ENCODE measurements around the gene TRAPPC2B. TPM values are rescaled to one million over a fixed set of nuclear protein-coding genes. Genes with fewer than 3 reads are reported as not detected.

Gene TRAPPC2B
- total RNA-seq, 1 experiment from 2014 or later: 11.7 TPM

- no TSS peak for BruUV-seq (replicated peaks)
- Mint-ChIP-seq H3K4me3 (ENCODE audit: low read depth, unreplicated experiment) (no peak overlapping the region), H3K36me3 (ENCODE audit: insufficient read depth, unreplicated experiment) (peaks cover 12% of the 10 kb centered on the region), H3K27me3 (ENCODE audit: unreplicated experiment) (no peaks in the 10 kb centered on the region), H3K9me3 (ENCODE audit: low read depth, unreplicated experiment) (peaks cover 15% of the 10 kb centered on the region), H3K4me1 (ENCODE audit: low read depth, unreplicated experiment) (peaks cover 13% of the 10 kb centered on the region), H3K27ac (ENCODE audit: unreplicated experiment) (no peak overlapping the region)
- intact Hi-C loops (cut with micrococcal nuclease; ENCODE audit: unreplicated experiment): no loop called here
- TF ChIP-seq, protein P1, sequence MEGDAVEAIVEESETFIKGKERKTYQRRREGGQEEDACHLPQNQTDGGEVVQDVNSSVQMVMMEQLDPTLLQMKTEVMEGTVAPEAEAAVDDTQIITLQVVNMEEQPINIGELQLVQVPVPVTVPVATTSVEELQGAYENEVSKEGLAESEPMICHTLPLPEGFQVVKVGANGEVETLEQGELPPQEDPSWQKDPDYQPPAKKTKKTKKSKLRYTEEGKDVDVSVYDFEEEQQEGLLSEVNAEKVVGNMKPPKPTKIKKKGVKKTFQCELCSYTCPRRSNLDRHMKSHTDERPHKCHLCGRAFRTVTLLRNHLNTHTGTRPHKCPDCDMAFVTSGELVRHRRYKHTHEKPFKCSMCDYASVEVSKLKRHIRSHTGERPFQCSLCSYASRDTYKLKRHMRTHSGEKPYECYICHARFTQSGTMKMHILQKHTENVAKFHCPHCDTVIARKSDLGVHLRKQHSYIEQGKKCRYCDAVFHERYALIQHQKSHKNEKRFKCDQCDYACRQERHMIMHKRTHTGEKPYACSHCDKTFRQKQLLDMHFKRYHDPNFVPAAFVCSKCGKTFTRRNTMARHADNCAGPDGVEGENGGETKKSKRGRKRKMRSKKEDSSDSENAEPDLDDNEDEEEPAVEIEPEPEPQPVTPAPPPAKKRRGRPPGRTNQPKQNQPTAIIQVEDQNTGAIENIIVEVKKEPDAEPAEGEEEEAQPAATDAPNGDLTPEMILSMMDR (IDR thresholded peaks at IDR 0.05; ENCODE audit: unreplicated experiment): no peak
- CTCF ChIA-PET: interaction anchor here (0.7 kb wide), 1 partner anchor 72 kb away, joined by 12 read pairs; no protein-coding TSS in a partner anchor
- no peak for DNase-seq
Measured at GRCh38 chr19:57348136-57348535, 15.2 kb upstream of the TRAPPC2B start.

GRCh38 chr19:57350877-57351805, 12.2 kb upstream of the TRAPPC2B start, which contains the start of gene ZNF304:
TSS of gene ZNF304 (plus strand) at chr19:57351271. CDS start at chr19:57351665, 394 bp downstream.
- intact Hi-C loops (cut with micrococcal nuclease; ENCODE audit: unreplicated experiment): no loop called here
- Mint-ChIP-seq H3K27ac (ENCODE audit: unreplicated experiment) (peak within 1 kb of the TSS; percentile 83), H3K27me3 (ENCODE audit: unreplicated experiment) (no peaks in the 10 kb centered on the region)

DNA sequence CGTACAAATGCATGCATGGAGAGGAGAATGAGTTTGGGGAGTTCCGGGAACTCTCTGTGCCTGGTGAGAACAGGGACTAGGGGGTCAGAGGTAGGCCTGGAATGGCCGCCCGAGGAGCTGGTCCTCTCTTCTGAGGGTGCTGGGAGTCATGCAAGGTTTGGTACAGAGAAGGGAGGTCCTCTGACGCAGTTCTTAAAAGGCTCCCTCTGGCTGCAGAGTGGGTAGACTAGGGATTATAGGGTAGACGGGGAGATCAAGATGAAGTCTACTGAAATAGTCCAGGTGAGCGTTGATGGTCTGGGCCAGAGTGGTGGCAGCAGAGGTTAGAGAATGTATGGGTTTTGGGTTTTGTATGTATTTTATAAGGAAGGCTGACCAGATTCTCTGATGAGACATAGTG, 11.5 kb upstream of the TRAPPC2B start:
- Mint-ChIP-seq H3K27me3 (ENCODE audit: unreplicated experiment) (no peaks in the 10 kb centered on the region), H3K36me3 (ENCODE audit: insufficient read depth, unreplicated experiment) (peaks cover 21% of the 10 kb centered on the region), H3K4me1 (ENCODE audit: low read depth, unreplicated experiment) (peaks cover 13% of the 10 kb centered on the region), H3K9me3 (ENCODE audit: low read depth, unreplicated experiment) (peaks cover 23% of the 10 kb centered on the region), H3K4me3 (ENCODE audit: low read depth, unreplicated experiment) (peak overlapping the region; percentile 88), H3K27ac (ENCODE audit: unreplicated experiment) (peak overlapping the region; percentile 83)
- TF ChIP-seq, protein P1 (IDR thresholded peaks at IDR 0.05; ENCODE audit: unreplicated experiment): no peak
- intact Hi-C loops (cut with micrococcal nuclease; ENCODE audit: unreplicated experiment): no loop called here
- CTCF ChIA-PET: interaction anchor here (0.6 kb wide), 1 partner anchor 32 kb away, joined by 3 read pairs; the partner anchor contains the start of gene ZNF543
- BruUV-seq (replicated peaks): no TSS peak
- no peak for DNase-seq

More at GRCh38 chr19:57350877-57351805, 12.2 kb upstream of the TRAPPC2B start, which contains the start of gene ZNF304:
- peaks cover 20% of the 10 kb centered on the region for H3K36me3 Mint-ChIP-seq (ENCODE audit: insufficient read depth, unreplicated experiment)
- CTCF ChIA-PET: no interaction called here
- H3K4me3 Mint-ChIP-seq (ENCODE audit: low read depth, unreplicated experiment): peak within 1 kb of the TSS; percentile 88
- TSS peak; percentile 54 for BruUV-seq (replicated peaks)
- TF ChIP-seq, protein P1 (IDR thresholded peaks at IDR 0.05; ENCODE audit: unreplicated experiment): no peak
- peaks cover 20% of the 10 kb centered on the region for H3K9me3 Mint-ChIP-seq (ENCODE audit: low read depth, unreplicated experiment)
- peak; percentile 84 for DNase-seq
- peaks cover 13% of the 10 kb centered on the region for H3K4me1 Mint-ChIP-seq (ENCODE audit: low read depth, unreplicated experiment)

GRCh38 chr19:57355916-57356315, 7.4 kb upstream of the TRAPPC2B start:
- no peaks in the 10 kb centered on the region for H3K27me3 Mint-ChIP-seq (ENCODE audit: unreplicated experiment)
- peaks cover 19% of the 10 kb centered on the region for H3K36me3 Mint-ChIP-seq (ENCODE audit: insufficient read depth, unreplicated experiment)
- H3K9me3 Mint-ChIP-seq (ENCODE audit: low read depth, unreplicated experiment): peaks cover 23% of the 10 kb centered on the region
- BruUV-seq (replicated peaks): no TSS peak
- no peak for DNase-seq
- intact Hi-C loops (cut with micrococcal nuclease; ENCODE audit: unreplicated experiment): no loop called here
- H3K4me3 Mint-ChIP-seq (ENCODE audit: low read depth, unreplicated experiment): no peak overlapping the region
- CTCF ChIA-PET: no interaction called here
- H3K4me1 Mint-ChIP-seq (ENCODE audit: low read depth, unreplicated experiment): peaks cover 13% of the 10 kb centered on the region
- H3K27ac Mint-ChIP-seq (ENCODE audit: unreplicated experiment): no peak overlapping the region
- TF ChIP-seq, protein P1 (IDR thresholded peaks at IDR 0.05; ENCODE audit: unreplicated experiment): no peak

Measured in Calu3 (cell line).